ENCODE measurements around the gene PP2D1.

- no peak for TF ChIP-seq CTCF (IDR thresholded peaks at IDR 0.05)
- no peak for TF ChIP-seq POLR2A (IDR thresholded peaks at IDR 0.05)
Observed at GRCh38 chr3:19972054-19972453, 40.0 kb downstream of the PP2D1 start.

Data from thyroid gland (tissue), 4 donors.